ENCODE results near the gene NAA40. TPM values are rescaled to one million over a fixed set of nuclear protein-coding genes. Genes with fewer than 3 reads are reported as not detected.
A peak's percentile ranks its signal among the peaks of the same experiment; 100 is the strongest.

The NAA40 gene
- total and polyA plus RNA-seq, 2 donors (not counting 1 experiment from before 2014, with no cell fraction given) = 9.2 to 19.7 TPM

DNA sequence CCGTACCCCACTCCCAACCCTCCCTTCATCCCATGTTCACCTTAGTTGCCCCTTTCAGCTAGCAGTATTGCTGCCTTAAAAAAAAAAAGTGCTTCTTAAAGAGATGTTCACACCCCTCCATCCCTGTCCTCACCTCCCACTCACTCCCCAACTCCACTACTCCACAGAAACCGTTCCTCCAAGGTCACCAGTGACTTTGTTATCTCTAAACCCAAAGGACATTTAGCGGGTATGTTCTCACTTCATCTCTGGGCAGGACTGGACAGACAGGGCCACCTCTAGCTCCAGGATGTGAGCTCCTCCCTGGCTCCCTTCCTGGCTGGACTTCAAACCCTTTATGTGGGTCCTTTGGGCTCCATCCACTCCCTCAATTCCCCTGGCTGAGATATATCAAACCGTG, 15.5 kb upstream of the NAA40 start:
- H3K4me1 ChIP-seq (ENCODE audit: control insufficient read depth, extremely low read depth, insufficient read depth, low read length) = peaks cover 14% of the 10 kb centered on the region
- no peaks in the 10 kb centered on the region for H3K9me3 ChIP-seq (ENCODE audit: control insufficient read depth, insufficient read depth, low read depth, low read length)
- no peak overlapping the region for H3K4me2 ChIP-seq (ENCODE audit: extremely low read depth, insufficient read depth, low read length)
- H4K20me1 ChIP-seq (ENCODE audit: control insufficient read depth, extremely low read depth, insufficient read depth, low read length) = no peaks in the 10 kb centered on the region
- H2AFZ ChIP-seq (ENCODE audit: low read length) = no peak overlapping the region
- DNase-seq (ENCODE audit: low read depth in 2 of 2) = no peak
- peaks cover 6% of the 10 kb centered on the region for H3K27me3 ChIP-seq (ENCODE audit: control insufficient read depth, insufficient read depth, low read length)
- no peak overlapping the region for H3K27ac ChIP-seq (ENCODE audit: insufficient read depth, low read length)
- H3K4me3 ChIP-seq (replicated peaks in 1 of 4; ENCODE audit: control extremely low read depth in 1 of 4, insufficient read depth in 1 of 4, low read depth in 3 of 4, low read length in 4 of 4) = no peak overlapping the region
- H3K36me3 ChIP-seq (ENCODE audit: control insufficient read depth, insufficient read depth, low read length) = no peaks in the 10 kb centered on the region
- no peaks in the 10 kb centered on the region for H3K79me2 ChIP-seq (ENCODE audit: control insufficient read depth, insufficient read depth, low read length)
- H3K9ac ChIP-seq (ENCODE audit: insufficient read depth, low read length) = no peak overlapping the region
- TF ChIP-seq, protein P1, sequence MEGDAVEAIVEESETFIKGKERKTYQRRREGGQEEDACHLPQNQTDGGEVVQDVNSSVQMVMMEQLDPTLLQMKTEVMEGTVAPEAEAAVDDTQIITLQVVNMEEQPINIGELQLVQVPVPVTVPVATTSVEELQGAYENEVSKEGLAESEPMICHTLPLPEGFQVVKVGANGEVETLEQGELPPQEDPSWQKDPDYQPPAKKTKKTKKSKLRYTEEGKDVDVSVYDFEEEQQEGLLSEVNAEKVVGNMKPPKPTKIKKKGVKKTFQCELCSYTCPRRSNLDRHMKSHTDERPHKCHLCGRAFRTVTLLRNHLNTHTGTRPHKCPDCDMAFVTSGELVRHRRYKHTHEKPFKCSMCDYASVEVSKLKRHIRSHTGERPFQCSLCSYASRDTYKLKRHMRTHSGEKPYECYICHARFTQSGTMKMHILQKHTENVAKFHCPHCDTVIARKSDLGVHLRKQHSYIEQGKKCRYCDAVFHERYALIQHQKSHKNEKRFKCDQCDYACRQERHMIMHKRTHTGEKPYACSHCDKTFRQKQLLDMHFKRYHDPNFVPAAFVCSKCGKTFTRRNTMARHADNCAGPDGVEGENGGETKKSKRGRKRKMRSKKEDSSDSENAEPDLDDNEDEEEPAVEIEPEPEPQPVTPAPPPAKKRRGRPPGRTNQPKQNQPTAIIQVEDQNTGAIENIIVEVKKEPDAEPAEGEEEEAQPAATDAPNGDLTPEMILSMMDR (conservative IDR thresholded peaks at IDR 0.05 in 1 of 2, IDR thresholded peaks at IDR 0.05 in 1 of 2; ENCODE audit: low read depth in 1 of 2, low read length in 2 of 2) = no peak
- no peak for TF ChIP-seq EZH2 (IDR thresholded peaks at IDR 0.05; ENCODE audit: low read length, missing control alignments)

DNA sequence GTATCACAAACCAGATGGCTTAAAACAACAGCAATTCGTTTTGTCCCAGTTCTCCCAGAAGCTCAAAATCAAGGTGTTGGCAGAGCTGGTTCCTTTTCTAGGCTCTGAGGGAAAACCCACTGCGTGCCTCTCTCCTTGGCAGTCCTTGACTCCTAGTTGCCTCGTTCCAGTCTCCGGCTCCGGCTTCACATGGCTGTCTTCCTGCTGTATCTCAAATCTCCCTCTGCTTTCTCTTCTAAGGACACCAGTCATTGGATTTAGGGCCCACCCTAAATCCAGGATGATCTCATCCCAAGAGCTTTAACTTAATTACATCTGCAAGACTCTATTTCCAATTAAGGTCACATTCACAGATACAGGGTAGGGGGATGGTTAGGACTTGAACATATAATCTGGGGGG, 9.2 kb upstream of the NAA40 start:
- H3K9me3 ChIP-seq (ENCODE audit: control insufficient read depth, insufficient read depth, low read depth, low read length) = no peaks in the 10 kb centered on the region
- H2AFZ ChIP-seq (ENCODE audit: low read length) = no peak overlapping the region
- no peak overlapping the region for H3K27ac ChIP-seq (ENCODE audit: insufficient read depth, low read length)
- no peak for DNase-seq (ENCODE audit: low read depth in 2 of 2)
- H3K36me3 ChIP-seq (ENCODE audit: control insufficient read depth, insufficient read depth, low read length) = no peaks in the 10 kb centered on the region
- H3K9ac ChIP-seq (ENCODE audit: insufficient read depth, low read length) = no peak overlapping the region
- no peaks in the 10 kb centered on the region for H3K4me1 ChIP-seq (ENCODE audit: control insufficient read depth, extremely low read depth, insufficient read depth, low read length)
- H3K4me3 ChIP-seq (replicated peaks in 1 of 4; ENCODE audit: control extremely low read depth in 1 of 4, insufficient read depth in 1 of 4, low read depth in 3 of 4, low read length in 4 of 4) = no peak overlapping the region
- no peaks in the 10 kb centered on the region for H3K27me3 ChIP-seq (ENCODE audit: control insufficient read depth, insufficient read depth, low read length)
- H3K4me2 ChIP-seq (ENCODE audit: extremely low read depth, insufficient read depth, low read length) = no peak overlapping the region
- TF ChIP-seq EZH2 (IDR thresholded peaks at IDR 0.05; ENCODE audit: low read length, missing control alignments) = no peak
- TF ChIP-seq, protein P1 (conservative IDR thresholded peaks at IDR 0.05 in 1 of 2, IDR thresholded peaks at IDR 0.05 in 1 of 2; ENCODE audit: low read depth in 1 of 2, low read length in 2 of 2) = no peak
- no peaks in the 10 kb centered on the region for H3K79me2 ChIP-seq (ENCODE audit: control insufficient read depth, insufficient read depth, low read length)
- no peaks in the 10 kb centered on the region for H4K20me1 ChIP-seq (ENCODE audit: control insufficient read depth, extremely low read depth, insufficient read depth, low read length)

DNA sequence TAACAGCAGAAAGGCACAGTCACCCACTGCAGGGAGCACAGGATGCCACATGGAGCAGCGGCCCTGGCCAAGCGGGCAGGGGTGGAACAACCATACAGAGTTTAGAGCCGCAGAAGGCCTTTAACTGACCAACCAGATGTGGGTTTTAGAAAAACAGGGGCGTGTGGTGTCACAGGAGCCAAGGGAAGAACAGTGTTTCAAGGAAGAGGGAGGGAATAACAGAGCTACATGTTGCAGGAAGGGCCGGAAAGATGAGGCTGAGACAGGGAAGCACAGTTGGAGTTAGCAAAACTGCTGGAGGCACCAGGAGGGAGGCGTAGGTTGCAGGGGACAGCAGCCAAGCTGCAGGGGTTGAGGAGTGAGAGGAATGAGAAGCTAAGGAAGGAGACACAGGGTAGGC, 7.8 kb upstream of the NAA40 start:
- Histone ChIP-seq H3K4me3 (replicated peaks in 1 of 4; ENCODE audit: control extremely low read depth in 1 of 4, insufficient read depth in 1 of 4, low read depth in 3 of 4, low read length in 4 of 4) (no peak overlapping the region), H3K9ac (ENCODE audit: insufficient read depth, low read length) (no peak overlapping the region), H3K9me3 (ENCODE audit: control insufficient read depth, insufficient read depth, low read depth, low read length) (no peaks in the 10 kb centered on the region), H3K4me1 (ENCODE audit: control insufficient read depth, extremely low read depth, insufficient read depth, low read length) (no peaks in the 10 kb centered on the region), H3K79me2 (ENCODE audit: control insufficient read depth, insufficient read depth, low read length) (no peaks in the 10 kb centered on the region), H3K27ac (ENCODE audit: insufficient read depth, low read length) (no peak overlapping the region), H3K36me3 (ENCODE audit: control insufficient read depth, insufficient read depth, low read length) (no peaks in the 10 kb centered on the region), H4K20me1 (ENCODE audit: control insufficient read depth, extremely low read depth, insufficient read depth, low read length) (no peaks in the 10 kb centered on the region), H3K27me3 (ENCODE audit: control insufficient read depth, insufficient read depth, low read length) (no peaks in the 10 kb centered on the region), H3K4me2 (ENCODE audit: extremely low read depth, insufficient read depth, low read length) (no peak overlapping the region), H2AFZ (ENCODE audit: low read length) (peak overlapping the region; percentile 66)
- DNase-seq (ENCODE audit: low read depth in 2 of 2) = no peak
- TF ChIP-seq, protein P1 (conservative IDR thresholded peaks at IDR 0.05 in 1 of 2, IDR thresholded peaks at IDR 0.05 in 1 of 2; ENCODE audit: low read depth in 1 of 2, low read length in 2 of 2) = no peak
- no peak for TF ChIP-seq EZH2 (IDR thresholded peaks at IDR 0.05; ENCODE audit: low read length, missing control alignments)
